BLaER1 (cell line): ENCODE results near the gene FOXP1.

Experiments
- H3K27ac ChIP-seq: shearing (Covaris generic); formaldehyde crosslinking; 2 replicates; pipeline ENCODE4 v1.8.1; 2022
- H3K27me3 ChIP-seq: shearing (Covaris generic); formaldehyde crosslinking; 2 replicates; pipeline ENCODE4 v1.8.1; 2022
- H3K36me3 ChIP-seq: shearing (Covaris generic); formaldehyde crosslinking; 2 replicates; pipeline ENCODE4 v1.8.1; 2022
- H3K4me1 ChIP-seq: shearing (Covaris generic); formaldehyde crosslinking; 2 replicates; pipeline ENCODE4 v1.8.1; 2022
- H3K4me2 ChIP-seq: shearing (Covaris generic); formaldehyde crosslinking; 2 replicates; pipeline ENCODE4 v1.8.1; 2022
- H3K4me3 ChIP-seq: shearing (Covaris generic); formaldehyde crosslinking; 2 replicates; pipeline ENCODE4 v1.8.1; 2022
- H3K9ac ChIP-seq: shearing (Covaris generic); formaldehyde crosslinking; 2 replicates; pipeline ENCODE4 v1.8.1; 2022
- H3K9me3 ChIP-seq: shearing (Covaris generic); formaldehyde crosslinking; 2 replicates; pipeline ENCODE4 v1.8.1; 2022
- H4K20me1 ChIP-seq: shearing (Covaris generic); formaldehyde crosslinking; 2 replicates; pipeline ENCODE4 v1.8.1; 2022
- Cebpa-rat ChIP-seq: shearing (Covaris generic); IDR thresholded peaks from 2 replicates; pipeline ENCODE4 v1.8.1; 2022

The FOXP1 gene

DNA sequence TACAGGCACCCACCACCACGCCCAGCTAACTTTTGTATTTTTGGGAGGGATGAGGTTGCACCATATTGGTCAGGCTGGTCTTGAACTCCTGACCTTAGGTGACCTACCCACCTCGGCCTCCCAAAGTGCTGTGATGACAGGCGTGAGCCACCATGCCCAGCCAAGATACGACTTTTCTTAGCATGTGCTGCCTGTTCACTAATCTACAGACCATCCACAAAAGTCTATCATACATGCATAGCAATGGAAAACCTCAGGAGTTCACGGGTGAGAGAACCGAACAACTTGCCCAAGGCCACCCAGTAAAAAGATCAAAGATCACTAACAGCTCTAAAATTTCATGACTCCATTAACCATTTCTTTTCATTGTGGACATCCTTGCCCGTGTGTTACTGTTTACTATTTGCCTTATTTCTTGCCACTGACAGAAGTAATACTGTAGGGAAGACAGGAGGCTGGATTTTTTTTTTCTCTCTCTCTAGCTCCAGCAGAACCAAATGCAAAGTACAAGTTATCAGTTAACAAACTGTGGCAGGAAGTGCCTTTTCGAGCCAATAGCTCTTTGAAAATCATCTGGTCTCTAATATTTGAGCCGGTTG is 92.3 kb downstream of the FOXP1 start:
- no peak overlapping the region for H3K9ac ChIP-seq
- no peak overlapping the region for H3K4me3 ChIP-seq
- H4K20me1 ChIP-seq, result no peaks in the 10 kb centered on the region
- peaks cover 8% of the 10 kb centered on the region for H3K9me3 ChIP-seq
- TF ChIP-seq Cebpa-rat, result no peak
- H3K27ac ChIP-seq, result no peak overlapping the region
- H3K4me1 ChIP-seq, result peaks cover 8% of the 10 kb centered on the region
- no peak overlapping the region for H3K4me2 ChIP-seq
- no peaks in the 10 kb centered on the region for H3K27me3 ChIP-seq
- H3K36me3 ChIP-seq, result peaks cover 25% of the 10 kb centered on the region

DNA sequence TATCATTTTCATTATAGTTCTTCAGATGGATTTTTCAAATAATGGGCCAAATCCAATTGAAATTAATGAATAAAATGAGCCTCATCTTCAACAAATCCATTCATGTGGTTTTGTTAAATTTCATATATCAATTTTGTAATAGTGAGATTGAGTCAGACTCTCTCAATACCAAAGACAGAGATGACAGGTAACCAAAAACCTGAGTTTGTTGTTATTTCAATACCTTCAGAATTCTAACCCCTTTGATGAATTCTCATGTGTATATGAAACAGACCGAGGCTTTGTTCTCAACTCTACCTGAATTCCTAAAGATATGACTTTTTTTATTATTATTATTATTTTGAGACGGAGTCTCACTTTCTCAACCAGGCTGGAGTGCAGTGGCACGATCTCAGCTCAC is 92.8 kb downstream of the FOXP1 start:
- peaks cover 8% of the 10 kb centered on the region for H3K9me3 ChIP-seq
- H3K4me1 ChIP-seq, result peaks cover 2% of the 10 kb centered on the region
- H3K4me3 ChIP-seq, result no peak overlapping the region
- no peaks in the 10 kb centered on the region for H4K20me1 ChIP-seq
- no peaks in the 10 kb centered on the region for H3K27me3 ChIP-seq
- no peak overlapping the region for H3K4me2 ChIP-seq
- H3K36me3 ChIP-seq, result peaks cover 25% of the 10 kb centered on the region
- no peak overlapping the region for H3K9ac ChIP-seq
- TF ChIP-seq Cebpa-rat, result no peak
- H3K27ac ChIP-seq, result no peak overlapping the region

- no peaks in the 10 kb centered on the region for H4K20me1 ChIP-seq
- H3K4me1 ChIP-seq, result no peaks in the 10 kb centered on the region
- H3K9me3 ChIP-seq, result peaks cover 8% of the 10 kb centered on the region
- no peak overlapping the region for H3K4me2 ChIP-seq
- no peak for TF ChIP-seq Cebpa-rat
- peaks cover 25% of the 10 kb centered on the region for H3K36me3 ChIP-seq
- H3K27ac ChIP-seq, result no peak overlapping the region
- H3K27me3 ChIP-seq, result no peaks in the 10 kb centered on the region
- no peak overlapping the region for H3K4me3 ChIP-seq
- no peak overlapping the region for H3K9ac ChIP-seq
These were observed 94.2 kb downstream of the FOXP1 start for GRCh38 chr3:71489315-71489761.

DNA sequence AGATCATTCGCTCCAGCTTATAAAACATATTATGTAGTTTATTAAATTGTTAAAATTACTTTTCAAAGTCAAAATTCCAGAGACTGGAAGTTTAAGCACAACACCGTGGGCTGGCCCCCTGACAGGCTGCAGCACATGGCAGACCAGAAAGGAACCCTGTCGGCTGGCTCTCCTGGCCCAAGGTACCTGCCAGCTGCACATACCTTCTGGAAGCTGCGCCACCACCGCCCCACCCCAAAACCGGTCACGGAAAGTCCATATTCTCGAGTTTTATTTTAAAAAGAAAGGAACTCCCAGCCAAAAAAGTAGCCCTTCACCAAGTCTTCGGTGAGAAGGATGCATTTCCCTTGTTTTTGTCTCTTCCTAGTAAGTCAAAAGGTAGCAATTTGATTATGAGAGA is 94.6 kb downstream of the FOXP1 start:
- Histone ChIP-seq H3K4me1 (no peaks in the 10 kb centered on the region), H4K20me1 (no peaks in the 10 kb centered on the region), H3K27me3 (no peaks in the 10 kb centered on the region), H3K4me2 (no peak overlapping the region), H3K36me3 (peaks cover 25% of the 10 kb centered on the region), H3K4me3 (no peak overlapping the region), H3K9ac (no peak overlapping the region), H3K9me3 (peaks cover 8% of the 10 kb centered on the region), H3K27ac (no peak overlapping the region)
- TF ChIP-seq Cebpa-rat, result no peak

GRCh38 chr3:71488391-71488809 is 95.1 kb downstream of the FOXP1 start:
- Histone ChIP-seq H3K27ac (no peak overlapping the region), H4K20me1 (no peaks in the 10 kb centered on the region), H3K4me2 (no peak overlapping the region), H3K9ac (no peak overlapping the region), H3K4me1 (no peaks in the 10 kb centered on the region), H3K36me3 (peaks cover 25% of the 10 kb centered on the region), H3K9me3 (peaks cover 8% of the 10 kb centered on the region), H3K4me3 (no peak overlapping the region), H3K27me3 (no peaks in the 10 kb centered on the region)
- no peak for TF ChIP-seq Cebpa-rat

DNA sequence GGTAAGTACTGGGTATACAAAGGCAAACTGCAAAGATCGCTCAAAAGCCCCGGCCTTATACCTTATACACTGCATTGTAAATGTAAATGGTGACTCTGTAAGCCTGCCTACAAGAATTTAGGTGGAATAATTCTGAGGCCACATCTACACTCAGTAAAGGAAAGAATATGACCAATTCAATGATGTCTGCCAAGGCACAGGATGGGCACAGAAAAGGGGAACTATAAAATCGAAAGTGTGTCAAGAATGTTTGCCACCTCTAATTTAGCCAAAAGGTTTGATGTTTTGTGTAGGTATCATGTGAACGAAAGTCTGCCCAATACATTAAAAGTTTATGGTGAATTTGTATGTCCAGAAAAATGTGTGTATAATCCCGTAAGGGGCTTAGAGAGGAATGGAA is 96.1 kb downstream of the FOXP1 start:
- no peaks in the 10 kb centered on the region for H3K4me1 ChIP-seq

GRCh38 chr3:71486831-71487230 is 96.7 kb downstream of the FOXP1 start:
- Histone ChIP-seq H3K4me3 (no peak overlapping the region), H3K4me2 (no peak overlapping the region), H3K9ac (no peak overlapping the region), H4K20me1 (no peaks in the 10 kb centered on the region), H3K27me3 (no peaks in the 10 kb centered on the region), H3K36me3 (peaks cover 15% of the 10 kb centered on the region), H3K27ac (no peak overlapping the region), H3K9me3 (peaks cover 8% of the 10 kb centered on the region), H3K4me1 (no peaks in the 10 kb centered on the region)
- no peak for TF ChIP-seq Cebpa-rat

More for the DNA sequence above, 96.1 kb downstream of the FOXP1 start:
- H3K27me3 ChIP-seq, result no peaks in the 10 kb centered on the region
- H3K4me3 ChIP-seq, result no peak overlapping the region
- H3K27ac ChIP-seq, result no peak overlapping the region
- H3K36me3 ChIP-seq, result peaks cover 21% of the 10 kb centered on the region
- no peak for TF ChIP-seq Cebpa-rat
- no peak overlapping the region for H3K4me2 ChIP-seq
- H3K9ac ChIP-seq, result no peak overlapping the region
- peaks cover 8% of the 10 kb centered on the region for H3K9me3 ChIP-seq
- H4K20me1 ChIP-seq, result no peaks in the 10 kb centered on the region

- Histone ChIP-seq H3K9me3 (peaks cover 1% of the 10 kb centered on the region), H3K27me3 (no peaks in the 10 kb centered on the region), H3K27ac (no peak overlapping the region), H3K4me3 (no peak overlapping the region), H3K9ac (no peak overlapping the region), H3K4me1 (no peaks in the 10 kb centered on the region), H3K4me2 (no peak overlapping the region), H4K20me1 (no peaks in the 10 kb centered on the region), H3K36me3 (peaks cover 6% of the 10 kb centered on the region; the same call in 1 of the 2 replicates)
- TF ChIP-seq Cebpa-rat, result no peak
These were observed 97.6 kb downstream of the FOXP1 start for GRCh38 chr3:71485896-71486295.

DNA sequence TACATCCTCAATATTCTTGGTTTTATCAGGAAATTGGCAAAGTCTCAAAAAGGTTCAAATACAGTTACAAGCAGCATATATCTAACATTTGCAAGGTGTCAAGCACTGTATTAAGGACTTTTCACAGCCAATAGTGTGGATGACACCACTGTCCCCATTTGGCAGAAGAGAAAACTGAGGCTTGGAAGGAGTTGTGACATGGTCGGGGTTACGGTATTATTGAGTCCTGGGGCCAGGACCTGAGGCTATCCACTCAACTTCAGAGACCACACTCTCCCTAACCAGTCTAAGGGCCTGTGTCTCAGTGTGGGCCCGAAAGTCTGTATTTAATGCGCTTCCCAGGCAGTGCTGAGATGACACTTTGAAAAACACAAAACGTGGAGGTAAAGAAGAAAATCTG is 99.1 kb downstream of the FOXP1 start:
- no peaks in the 10 kb centered on the region for H4K20me1 ChIP-seq
- no peaks in the 10 kb centered on the region for H3K9me3 ChIP-seq
- H3K9ac ChIP-seq, result no peak overlapping the region
- H3K4me2 ChIP-seq, result no peak overlapping the region
- no peak overlapping the region for H3K27ac ChIP-seq
- no peak for TF ChIP-seq Cebpa-rat
- H3K36me3 ChIP-seq, result peaks cover 5% of the 10 kb centered on the region; the same call in 1 of the 2 replicates
- H3K27me3 ChIP-seq, result no peaks in the 10 kb centered on the region
- H3K4me3 ChIP-seq, result no peak overlapping the region
- H3K4me1 ChIP-seq, result no peaks in the 10 kb centered on the region

- H3K4me2 ChIP-seq, result no peak overlapping the region
- H3K4me1 ChIP-seq, result no peaks in the 10 kb centered on the region
- H3K9me3 ChIP-seq, result no peaks in the 10 kb centered on the region
- H3K9ac ChIP-seq, result no peak overlapping the region
- H3K27me3 ChIP-seq, result no peaks in the 10 kb centered on the region
- no peak overlapping the region for H3K4me3 ChIP-seq
- no peak for TF ChIP-seq Cebpa-rat
- peaks cover 2% of the 10 kb centered on the region; the same call in 1 of the 2 replicates for H3K36me3 ChIP-seq
- no peaks in the 10 kb centered on the region for H4K20me1 ChIP-seq
- no peak overlapping the region for H3K27ac ChIP-seq
These were observed 99.5 kb downstream of the FOXP1 start for GRCh38 chr3:71484047-71484446.

DNA sequence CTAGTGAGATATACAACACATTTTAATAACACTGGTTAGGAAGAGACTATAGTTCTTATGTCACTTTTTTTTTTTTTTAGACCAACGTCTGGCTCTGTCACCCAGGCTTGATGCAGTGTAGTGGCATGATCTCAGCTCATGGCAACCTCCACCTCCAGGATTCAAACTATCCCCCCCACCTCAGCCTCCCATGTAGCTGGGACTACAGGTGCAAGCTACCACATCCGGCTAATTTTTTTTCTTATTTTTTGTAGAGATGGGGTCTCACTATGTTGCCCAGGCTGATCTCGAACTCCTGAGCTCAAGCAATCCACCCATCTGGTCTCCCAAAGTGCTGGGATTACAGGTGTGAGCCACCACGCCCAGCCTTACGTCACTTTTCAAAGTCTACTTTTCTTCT is 100.8 kb downstream of the FOXP1 start:
- H3K4me2 ChIP-seq, result no peak overlapping the region
- no peak overlapping the region for H3K9ac ChIP-seq
- no peaks in the 10 kb centered on the region for H3K36me3 ChIP-seq
- no peaks in the 10 kb centered on the region for H3K27me3 ChIP-seq
- no peaks in the 10 kb centered on the region for H3K9me3 ChIP-seq
- no peaks in the 10 kb centered on the region for H3K4me1 ChIP-seq
- no peaks in the 10 kb centered on the region for H4K20me1 ChIP-seq
- no peak overlapping the region for H3K4me3 ChIP-seq
- no peak overlapping the region for H3K27ac ChIP-seq
- no peak for TF ChIP-seq Cebpa-rat
